ENCODE measurements around the gene FRMD8. TPM values are rescaled to one million over a fixed set of nuclear protein-coding genes. Genes with fewer than 3 reads are reported as not detected.

FRMD8 gene
- total RNA-seq, 1 experiment from 2014 or later, result 22.7 TPM

- H2BK20ac ChIP-seq (ENCODE audit: low read depth, low read length, poor library complexity, severe bottlenecking), result no peak within 1 kb of the TSS
- H2BK5ac ChIP-seq (ENCODE audit: insufficient read length, low read length), result peak within 1 kb of the TSS; percentile 17
- TF ChIP-seq CTCF (conservative IDR thresholded peaks at IDR 0.05), result no peak
- H4K91ac ChIP-seq (ENCODE audit: insufficient read length, low read depth, low read length), result peak within 1 kb of the TSS; percentile 21
- no peaks in the 10 kb centered on the region; a peak in 1 of 5 replicates for H3K9me3 Mint-ChIP-seq
- no peak within 1 kb of the TSS for H4K8ac ChIP-seq (replicated peaks; ENCODE audit: insufficient read length, low read depth, low read length)
- H3K4ac ChIP-seq (ENCODE audit: low read depth, low read length), result peak within 1 kb of the TSS; percentile 30; the same call in 1 of the 2 replicates
- no peak within 1 kb of the TSS for H3K56ac ChIP-seq (ENCODE audit: insufficient read length, low read depth, low read length)
- no peak within 1 kb of the TSS for H2BK15ac ChIP-seq (ENCODE audit: low read depth, low read length)
- peak within 1 kb of the TSS; percentile 51 for H2BK12ac ChIP-seq (ENCODE audit: insufficient read length, low read depth, low read length)
- DNase-seq, result peak; percentile 85
- peak within 1 kb of the TSS; percentile 74 to 80 for H3K4me3 Mint-ChIP-seq
- no peak within 1 kb of the TSS for H2AFZ ChIP-seq (ENCODE audit: low read length)
- no peaks in the 10 kb centered on the region for H3K27me3 ChIP-seq (ENCODE audit: insufficient read depth, low read length)
- H3K27ac ChIP-seq (ENCODE audit: insufficient read length, low read depth, low read length), result no peak within 1 kb of the TSS
- no peaks in the 10 kb centered on the region for H3K9me3 ChIP-seq (ENCODE audit: control insufficient read depth, low read depth, low read length)
- peaks cover 81 to 90% of the 10 kb centered on the region in 2 experiments for H3K4me1 Mint-ChIP-seq
- H3K14ac ChIP-seq (ENCODE audit: insufficient read depth, low read length), result peak within 1 kb of the TSS; percentile 93
- H3K23ac ChIP-seq (ENCODE audit: insufficient read length, low read depth, low read length), result no peak within 1 kb of the TSS
- H2AK5ac ChIP-seq (ENCODE audit: insufficient read length, low read length), result no peak within 1 kb of the TSS
- peaks cover 2% of the 10 kb centered on the region; the same call in 1 of the 2 replicates for H3K79me2 ChIP-seq (ENCODE audit: insufficient read depth, low read length)
- H3K4me1 ChIP-seq (ENCODE audit: insufficient read depth, low read length), result peaks cover 25% of the 10 kb centered on the region
- H3K23me2 ChIP-seq (ENCODE audit: insufficient read length, low read depth, low read length, poor library complexity, severe bottlenecking), result peaks cover 13% of the 10 kb centered on the region
- no peaks in the 10 kb centered on the region for H3K79me1 ChIP-seq (ENCODE audit: insufficient read depth, low read depth, low read length, poor library complexity, severe bottlenecking)
- peak within 1 kb of the TSS; percentile 93 for H3K18ac ChIP-seq (ENCODE audit: insufficient read length, low read depth, low read length)
- H3K27ac Mint-ChIP-seq, result peak within 1 kb of the TSS; percentile 91 to 98 (median 93)
- peaks cover 3% of the 10 kb centered on the region for H3K27me3 Mint-ChIP-seq (ENCODE audit: low read depth)
- H2BK120ac ChIP-seq (ENCODE audit: low read depth, low read length, poor library complexity, severe bottlenecking), result peak within 1 kb of the TSS; percentile 85
- no peaks in the 10 kb centered on the region for H3K36me3 Mint-ChIP-seq (ENCODE audit: insufficient read depth in 1 of 3, low read depth in 3 of 3)
- no peak within 1 kb of the TSS for H4K5ac ChIP-seq (ENCODE audit: insufficient read length, low read depth, low read length)
- no CpG with 5 or more reads among the region's 40 CpGs for WGBS (ENCODE audit: extremely low coverage, insufficient read length, low lambda C conversion rate)
- H3K9ac ChIP-seq (ENCODE audit: extremely low read depth, insufficient read length, low read length), result peak within 1 kb of the TSS; percentile 80
- no peak within 1 kb of the TSS for H3T11ph ChIP-seq (ENCODE audit: low read length)
- peak within 1 kb of the TSS; percentile 67 for H3K4me2 ChIP-seq (ENCODE audit: insufficient read depth, insufficient read length, low read length)
- H4K20me1 ChIP-seq (ENCODE audit: control insufficient read depth, insufficient read depth, insufficient read length), result peaks cover 2% of the 10 kb centered on the region
Measured at GRCh38 chr11:65422633-65423515, 36.4 kb downstream of the FRMD8 start, which contains the start of gene NEAT1. TSS of gene NEAT1 (plus strand) at chr11:65422798.

Data from H9 (cell line).